Nephron (organoid): ENCODE measurements around the gene ARID1B.

ENCODE experiments used
- H3K27ac Mint-ChIP-seq, 3 experiments: 2 replicates each; pipeline ENCODE4 v1.8.0; 2020; ENCODE audit warnings: mixed read lengths in 3 of 3, mild to moderate bottlenecking in 2 of 3, moderate library complexity in 1 of 3
- H3K27me3 Mint-ChIP-seq: 2 replicates; pipeline ENCODE4 v1.8.0; 2021; ENCODE audit warnings: low read depth, mild to moderate bottlenecking, moderate library complexity, mixed read lengths
- H3K36me3 Mint-ChIP-seq: 2 replicates; pipeline ENCODE4 v1.8.0; 2020; ENCODE audit warnings: low read depth, mixed read lengths
- H3K4me1 Mint-ChIP-seq: 2 replicates; pipeline ENCODE4 v1.8.0; 2020; ENCODE audit warnings: mixed read lengths
- H3K4me3 Mint-ChIP-seq, 3 experiments: 2 replicates each; pipeline ENCODE4 v1.8.0; 2020; ENCODE audit warnings: mild to moderate bottlenecking in 3 of 3, mixed read lengths in 3 of 3, moderate library complexity in 2 of 3
- H3K9me3 Mint-ChIP-seq: 2 replicates; pipeline ENCODE4 v1.8.0; 2020; ENCODE audit warnings: mixed read lengths
- CTCF ChIP-seq, 3 experiments: fragments of 200-600 bp; sonication (generic); IDR thresholded peaks; one replicate each; pipeline ENCODE4 v1.5.0; 2021; ENCODE audit warnings: antibody characterized with exemption in 3 of 3; ENCODE audit not compliant: unreplicated experiment in 3 of 3

ARID1B gene

DNA sequence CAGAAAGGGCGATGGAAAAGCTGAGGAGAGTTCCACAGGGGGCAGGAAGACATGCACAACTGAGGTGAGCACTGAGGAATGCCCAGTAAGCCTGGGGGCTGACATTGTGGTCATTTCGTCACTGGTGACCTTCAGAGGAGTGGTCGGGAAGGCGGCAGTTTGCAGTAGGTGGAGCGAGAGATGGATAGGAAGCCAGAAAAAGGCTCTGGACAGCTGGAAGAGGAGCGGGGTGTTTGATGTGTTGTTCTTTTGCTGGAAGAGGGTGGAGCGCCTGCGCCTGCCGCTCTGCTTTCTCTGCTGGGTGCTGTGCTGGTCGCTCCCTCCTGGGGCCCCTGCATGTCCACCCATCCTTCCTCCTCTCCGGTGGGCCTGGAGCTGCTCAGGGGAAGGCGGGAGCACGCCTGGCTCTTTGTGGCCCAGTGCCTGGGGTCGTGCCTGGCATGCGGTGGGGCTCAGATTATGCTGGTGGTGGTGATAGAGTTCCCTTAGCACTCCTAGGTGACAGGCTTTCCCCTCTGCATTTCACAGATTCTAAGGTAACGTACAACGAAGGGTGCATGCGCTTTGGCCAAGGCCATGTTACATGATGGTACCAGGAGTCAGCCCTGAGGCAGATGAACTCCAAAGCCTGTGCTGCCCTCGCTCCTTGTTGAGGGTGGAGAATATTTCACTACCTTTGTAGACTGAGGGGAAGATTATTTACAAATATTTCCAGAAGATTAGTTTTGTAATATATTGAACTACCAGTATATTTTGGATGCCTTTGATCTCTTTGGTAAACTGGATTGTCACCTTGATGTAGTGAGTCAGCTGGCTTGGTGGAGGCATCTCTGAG lies 20.9 kb downstream of the ARID1B start:
- Mint-ChIP-seq H3K4me1 (peaks cover 53% of the 10 kb centered on the region), H3K4me3 (no peak overlapping the region), H3K36me3 (peaks cover 3% of the 10 kb centered on the region)

GRCh38 chr6:156801712-156802111 lies 24.5 kb downstream of the ARID1B start:
- no peaks in the 10 kb centered on the region for H3K9me3 Mint-ChIP-seq
- no peak overlapping the region for H3K4me3 Mint-ChIP-seq
- H3K36me3 Mint-ChIP-seq, result peaks cover 3% of the 10 kb centered on the region
- peaks cover 48% of the 10 kb centered on the region for H3K4me1 Mint-ChIP-seq
- H3K27me3 Mint-ChIP-seq, result peaks cover 3% of the 10 kb centered on the region
- no peak for TF ChIP-seq CTCF (IDR thresholded peaks at IDR 0.05; ENCODE audit: unreplicated experiment in 3 of 3)
- H3K27ac Mint-ChIP-seq, result peak overlapping the region; percentile 10 to 85 (median 57)

More for the DNA sequence above, 20.9 kb downstream of the ARID1B start:
- Mint-ChIP-seq H3K9me3 (no peaks in the 10 kb centered on the region), H3K27me3 (peaks cover 3% of the 10 kb centered on the region), H3K27ac (no peak overlapping the region)
- no peak for TF ChIP-seq CTCF (IDR thresholded peaks at IDR 0.05; ENCODE audit: unreplicated experiment in 3 of 3)

- no peak overlapping the region for H3K4me3 Mint-ChIP-seq
- peaks cover 49% of the 10 kb centered on the region for H3K4me1 Mint-ChIP-seq
- TF ChIP-seq CTCF (IDR thresholded peaks at IDR 0.05; ENCODE audit: unreplicated experiment in 3 of 3), result no peak
- H3K9me3 Mint-ChIP-seq, result no peaks in the 10 kb centered on the region
- H3K27me3 Mint-ChIP-seq, result no peaks in the 10 kb centered on the region
- peak overlapping the region in 1 of 3 experiments; percentile 10 for H3K27ac Mint-ChIP-seq
- peaks cover 3% of the 10 kb centered on the region for H3K36me3 Mint-ChIP-seq
These were observed 26.2 kb downstream of the ARID1B start for GRCh38 chr6:156803353-156803752.

DNA sequence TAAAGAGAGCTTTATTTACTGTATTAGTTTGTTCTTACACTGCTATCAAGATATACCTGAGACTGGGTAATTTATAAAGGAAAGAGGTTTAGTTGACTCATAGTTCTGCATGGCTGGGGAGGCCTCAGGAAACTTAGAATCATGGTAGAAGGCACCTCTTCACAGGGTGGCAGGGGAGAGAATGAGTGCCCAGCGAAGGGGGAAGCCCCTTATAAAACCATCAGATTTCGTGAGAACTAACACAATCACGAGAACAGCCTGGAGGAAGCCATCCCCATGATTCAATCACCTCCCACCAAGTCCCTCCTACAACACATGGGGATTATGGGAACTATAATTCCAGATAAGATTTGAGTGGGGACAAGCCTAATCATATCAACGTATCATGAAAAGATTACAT lies 27.2 kb downstream of the ARID1B start:
- TF ChIP-seq CTCF (IDR thresholded peaks at IDR 0.05; ENCODE audit: unreplicated experiment in 3 of 3), result no peak
- H3K4me3 Mint-ChIP-seq, result no peak overlapping the region
- H3K27ac Mint-ChIP-seq, result no peak overlapping the region
- H3K9me3 Mint-ChIP-seq, result no peaks in the 10 kb centered on the region
- H3K27me3 Mint-ChIP-seq, result no peaks in the 10 kb centered on the region
- H3K36me3 Mint-ChIP-seq, result peaks cover 3% of the 10 kb centered on the region
- peaks cover 54% of the 10 kb centered on the region for H3K4me1 Mint-ChIP-seq

- H3K27ac Mint-ChIP-seq, result no peak overlapping the region
- H3K4me3 Mint-ChIP-seq, result no peak overlapping the region
- TF ChIP-seq CTCF (IDR thresholded peaks at IDR 0.05; ENCODE audit: unreplicated experiment in 3 of 3), result no peak
- H3K36me3 Mint-ChIP-seq, result peaks cover 7% of the 10 kb centered on the region
- no peaks in the 10 kb centered on the region for H3K9me3 Mint-ChIP-seq
- peaks cover 59% of the 10 kb centered on the region for H3K4me1 Mint-ChIP-seq
- H3K27me3 Mint-ChIP-seq, result no peaks in the 10 kb centered on the region
These were observed 29.0 kb downstream of the ARID1B start for GRCh38 chr6:156806155-156806554.

GRCh38 chr6:156807028-156807427 lies 29.9 kb downstream of the ARID1B start:
- H3K9me3 Mint-ChIP-seq, result no peaks in the 10 kb centered on the region
- no peaks in the 10 kb centered on the region for H3K27me3 Mint-ChIP-seq
- H3K27ac Mint-ChIP-seq, result no peak overlapping the region
- H3K4me3 Mint-ChIP-seq, result no peak overlapping the region
- no peak for TF ChIP-seq CTCF (IDR thresholded peaks at IDR 0.05; ENCODE audit: unreplicated experiment in 3 of 3)
- peaks cover 4% of the 10 kb centered on the region for H3K36me3 Mint-ChIP-seq
- peaks cover 56% of the 10 kb centered on the region for H3K4me1 Mint-ChIP-seq
